Measurements from ENCODE around the gene GNAL.
"Not testable (repeated sequence)": the region's sequence is repeated elsewhere in the genome, so short reads cannot be mapped to it uniquely, and the experiment has no call there.

The GNAL gene

DNA sequence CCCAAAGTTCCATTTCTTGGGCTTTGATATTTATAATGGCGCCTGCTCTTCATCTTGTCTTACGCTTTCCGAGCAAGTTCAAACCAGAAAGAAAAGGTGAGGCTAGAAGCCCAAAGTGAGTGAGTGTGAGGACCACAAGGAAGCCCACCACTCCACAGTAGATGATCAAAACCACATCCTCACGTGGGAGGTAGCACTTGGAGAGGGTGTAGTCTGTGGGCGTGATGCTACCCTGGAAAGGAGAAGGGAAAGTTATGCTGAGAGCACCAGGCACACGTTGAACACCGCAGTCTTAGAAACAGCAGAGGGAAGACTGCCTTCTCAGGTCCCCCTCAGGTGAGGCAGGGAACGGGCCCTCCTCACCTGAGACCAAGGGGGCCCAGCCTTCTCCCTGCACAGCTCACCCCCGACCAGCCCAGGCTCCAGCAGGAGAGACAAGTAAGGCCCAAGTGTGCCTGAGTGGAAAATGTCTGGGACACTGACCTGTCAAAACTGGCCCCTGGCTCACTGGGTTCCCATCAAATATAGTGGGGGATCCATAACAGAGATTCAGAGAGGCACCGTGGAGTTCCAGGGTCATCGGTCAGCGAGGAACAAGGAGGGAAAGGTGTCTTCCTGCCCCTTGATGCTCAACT, 195.4 kb downstream of the GNAL start:
- DNase-seq, result no peak

DNA sequence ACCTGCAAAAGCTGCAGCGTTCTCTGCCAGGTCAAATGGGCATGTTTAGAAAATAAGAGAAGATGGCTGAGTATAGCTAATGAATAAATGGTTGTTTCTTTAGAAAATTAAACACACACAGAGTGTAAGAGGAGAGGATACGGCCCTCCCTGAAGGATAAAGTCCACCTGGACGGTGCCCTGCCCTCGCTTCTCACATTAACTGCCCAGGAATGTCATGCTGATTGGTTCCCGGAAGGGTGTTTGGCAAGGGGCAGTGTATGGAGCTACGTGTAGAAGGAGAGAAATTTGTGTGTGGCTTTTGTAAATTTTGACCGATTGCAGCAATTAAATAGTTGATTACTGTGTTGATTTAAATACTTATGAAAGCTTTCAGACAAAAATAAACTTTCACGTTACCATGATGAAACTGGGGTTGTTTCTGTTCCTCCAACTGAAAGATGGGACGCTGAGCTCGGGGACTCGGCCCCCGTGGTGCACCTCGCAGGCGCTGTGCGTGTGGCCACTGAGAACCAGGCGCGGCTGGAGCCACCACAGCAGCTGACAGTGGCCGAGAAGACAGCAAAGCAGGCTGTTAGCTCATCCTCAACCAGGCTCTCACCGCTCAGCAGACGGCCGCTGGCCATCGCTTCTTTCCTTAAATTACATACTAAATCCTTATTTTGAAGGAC, 196.3 kb downstream of the GNAL start:
- no peak for DNase-seq

DNA sequence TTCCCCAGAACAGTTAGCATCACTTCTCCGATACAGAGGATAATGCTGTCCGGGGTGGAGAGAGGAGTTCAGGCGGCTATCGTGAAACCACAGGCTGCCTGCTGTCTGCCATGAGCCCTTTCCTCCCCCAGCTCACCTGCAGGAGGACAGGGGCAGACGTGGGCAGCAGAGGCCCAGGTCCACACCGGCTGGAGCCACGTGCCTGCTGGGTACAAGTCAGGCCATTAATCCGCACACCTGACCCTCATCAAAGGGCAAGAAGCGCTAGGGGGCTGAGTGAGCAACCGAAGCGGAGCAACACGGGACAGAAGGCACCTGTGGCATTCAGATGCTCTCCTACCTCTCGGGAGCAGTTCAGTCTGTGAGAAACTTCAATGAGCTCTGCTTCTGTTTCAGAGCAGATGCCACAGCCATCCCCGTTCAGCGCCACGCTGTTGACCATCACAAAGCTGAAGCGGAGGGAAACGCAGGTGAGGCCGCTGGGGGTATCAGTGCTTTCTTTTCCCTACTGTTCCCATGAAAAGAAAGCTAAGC, 197.6 kb downstream of the GNAL start:
- no peak for DNase-seq

DNA sequence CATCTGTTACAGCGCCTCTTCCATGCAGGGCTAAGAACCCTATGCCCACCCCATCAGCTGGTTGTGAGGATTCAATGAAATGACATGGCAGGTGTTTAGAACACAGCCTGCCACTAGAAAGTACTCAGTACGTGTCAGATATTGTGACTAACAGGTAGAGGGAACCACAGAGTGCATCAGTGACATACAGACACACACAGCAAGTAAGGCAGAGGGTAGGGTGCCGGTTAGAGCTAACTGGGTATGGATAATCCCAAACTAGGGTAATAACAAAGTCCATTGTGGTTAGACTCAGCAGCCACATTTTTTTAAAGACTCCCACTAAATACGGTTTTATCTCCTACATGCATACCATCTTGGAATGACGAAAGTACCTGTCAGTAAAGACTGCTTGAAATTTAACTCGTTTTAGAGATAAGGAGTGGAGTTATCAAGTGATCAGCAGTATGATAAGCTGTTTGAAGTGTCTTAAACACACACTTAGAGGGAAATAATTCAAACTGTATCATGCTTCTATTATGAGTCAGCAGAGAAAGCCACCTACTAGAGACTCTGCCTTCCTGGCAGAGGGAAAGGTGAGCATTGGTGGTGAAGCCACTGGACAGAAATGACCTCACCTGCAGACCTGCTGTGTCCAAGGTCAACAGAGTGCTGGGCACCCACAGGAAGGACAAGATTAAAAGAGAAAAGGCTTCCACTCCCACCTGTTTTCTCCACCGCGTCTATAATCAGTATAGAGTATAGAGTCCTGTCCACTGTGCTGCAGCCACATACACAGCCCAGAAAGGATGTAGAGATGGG, 198.5 kb downstream of the GNAL start:
- DNase-seq, result no peak

DNA sequence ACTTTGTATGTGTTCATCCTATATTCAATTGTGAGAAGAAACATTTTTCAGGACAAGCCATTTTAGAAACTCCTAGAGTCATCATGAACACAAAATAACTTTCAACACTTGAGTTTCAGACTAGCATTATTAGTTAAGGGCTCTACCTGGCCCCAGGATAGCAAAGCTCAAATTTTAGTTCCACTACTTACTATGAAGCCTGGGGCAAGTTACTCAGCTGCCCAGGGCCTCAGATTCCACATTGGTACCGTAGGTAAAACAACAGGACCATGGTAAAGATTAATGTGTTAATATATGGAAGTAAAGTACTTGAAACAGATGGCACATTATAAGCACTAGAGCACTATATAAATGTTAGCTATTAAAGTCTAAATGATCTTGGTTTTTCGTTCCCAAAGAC, 199.7 kb downstream of the GNAL start:
- DNase-seq, result no peak

DNA sequence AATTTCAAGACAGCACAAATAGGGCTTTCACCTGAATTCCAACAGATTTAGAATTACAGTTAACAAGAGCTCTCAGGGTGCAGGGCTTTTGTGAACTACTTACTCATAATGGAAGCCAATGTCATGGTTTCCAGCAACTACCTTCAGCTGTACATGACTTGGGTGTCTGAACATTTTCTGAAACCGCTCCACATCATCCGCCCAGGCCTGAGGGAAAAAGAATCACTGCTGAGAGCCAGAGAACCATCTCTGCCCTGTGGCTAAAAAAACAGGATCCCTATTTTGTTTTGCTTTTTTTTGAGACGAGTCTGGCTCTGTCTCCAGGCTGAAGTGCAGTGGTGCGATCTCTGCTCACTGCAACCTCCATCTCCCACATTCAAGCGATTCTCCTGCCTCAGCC, 200.2 kb downstream of the GNAL start:
- DNase-seq, result no peak

DNA sequence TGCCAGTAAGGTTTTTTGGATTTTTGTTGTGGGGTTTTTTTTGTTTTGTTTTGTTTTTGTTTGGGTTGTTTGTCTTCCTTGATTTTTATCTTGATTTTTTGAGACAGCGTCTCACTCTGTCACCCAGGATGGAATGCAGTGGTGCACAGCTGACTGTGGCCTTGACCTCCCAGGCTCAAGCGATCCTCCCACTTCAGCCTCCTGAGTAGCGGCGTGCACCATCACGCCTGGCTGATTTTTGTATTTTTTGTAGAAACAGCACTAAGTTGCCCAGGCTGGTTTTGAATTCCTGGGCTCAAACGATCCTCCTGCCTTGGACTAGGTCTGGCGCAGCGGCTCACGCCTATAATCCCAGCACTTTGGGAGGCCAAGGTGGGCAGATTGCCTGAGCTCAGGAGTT, 202.7 kb downstream of the GNAL start:
- DNase-seq, result no peak

DNA sequence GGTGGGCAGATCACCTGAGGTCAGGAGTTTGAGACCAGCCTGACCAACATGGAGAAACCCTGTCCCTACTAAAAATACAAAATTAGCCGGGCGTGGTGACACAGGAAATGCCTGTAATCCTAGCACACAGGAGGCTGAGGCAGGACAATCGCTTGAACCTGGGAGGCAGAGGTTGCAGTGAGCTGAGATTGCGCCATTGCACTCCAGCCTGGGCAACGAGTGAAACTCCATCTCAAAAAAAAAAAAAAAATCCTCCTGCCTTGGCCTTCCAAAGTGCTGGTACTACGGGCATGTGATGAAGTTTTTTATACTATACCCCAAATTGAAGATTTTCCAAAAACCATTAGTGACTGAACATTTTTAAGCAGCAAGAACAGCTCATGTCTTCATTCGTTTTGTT, 203.4 kb downstream of the GNAL start:
- DNase-seq, result not testable (repeated sequence)

DNA sequence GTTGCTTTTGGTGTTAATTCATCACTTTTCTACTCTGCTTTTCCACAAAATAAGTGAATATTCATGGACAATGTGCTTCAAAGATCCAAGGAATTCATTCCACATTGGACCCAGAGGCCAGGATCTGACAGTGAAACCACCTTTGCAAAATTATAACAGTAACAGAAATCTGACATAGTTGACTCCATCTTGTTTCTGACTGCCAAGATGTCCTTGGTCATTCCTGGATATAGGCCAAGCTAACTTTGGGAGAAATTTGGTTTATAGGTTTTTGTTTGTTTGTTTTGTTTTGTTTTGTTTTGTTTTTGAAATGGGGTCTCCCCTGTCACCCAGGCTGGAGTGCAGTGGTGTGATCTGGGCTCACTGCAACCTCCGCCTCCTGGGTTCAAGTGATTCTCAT, 208.7 kb downstream of the GNAL start:
- DNase-seq, result no peak

DNA sequence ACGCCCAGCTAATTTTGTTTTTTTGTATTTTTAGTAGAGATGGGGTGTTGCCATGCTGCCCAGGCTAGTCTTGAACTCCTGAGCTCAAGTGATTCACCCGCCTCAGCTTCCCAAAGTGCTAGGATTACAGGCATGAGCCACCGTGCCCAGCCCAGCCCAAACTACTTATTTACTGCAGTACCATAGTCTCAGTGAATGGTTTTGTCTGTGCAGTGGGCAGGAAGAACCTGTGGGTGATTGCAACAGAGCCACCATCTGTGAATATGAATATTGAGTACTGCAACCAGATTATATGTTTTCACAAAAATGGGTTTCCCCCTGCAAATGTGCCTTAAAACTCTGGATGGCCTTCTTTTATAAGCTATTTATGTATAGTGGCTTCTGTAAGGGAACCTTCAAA, 210.0 kb downstream of the GNAL start:
- no peak for DNase-seq

DNA sequence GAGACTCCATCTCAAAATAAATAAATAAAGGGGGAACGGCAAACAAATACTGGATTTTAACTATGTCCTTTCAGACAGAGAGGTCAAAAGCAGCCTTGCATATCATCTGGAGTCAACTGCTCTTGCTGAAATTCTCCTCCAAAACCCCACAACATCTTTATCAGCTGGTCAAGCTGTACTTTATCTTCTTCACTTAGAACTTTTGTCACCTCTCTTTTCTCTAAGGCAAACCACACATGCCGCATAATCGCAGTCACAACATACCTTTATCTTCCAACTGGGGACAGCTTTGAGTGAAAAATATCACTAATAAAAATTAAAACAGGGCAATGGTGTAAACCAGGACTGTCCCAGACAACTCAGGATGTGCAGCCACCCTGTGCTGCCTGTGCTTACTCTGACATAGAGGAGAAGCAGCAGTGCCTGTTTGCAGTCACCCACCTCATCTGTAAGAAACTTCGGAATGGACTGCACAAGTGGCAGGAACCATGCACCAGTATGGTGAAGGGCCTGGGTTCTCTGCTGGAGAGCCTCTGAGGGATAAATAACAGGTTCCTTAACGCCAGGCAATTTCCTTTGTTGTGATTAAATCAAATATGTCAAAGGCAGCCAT, 212.9 kb downstream of the GNAL start:
- no peak for DNase-seq

DNA sequence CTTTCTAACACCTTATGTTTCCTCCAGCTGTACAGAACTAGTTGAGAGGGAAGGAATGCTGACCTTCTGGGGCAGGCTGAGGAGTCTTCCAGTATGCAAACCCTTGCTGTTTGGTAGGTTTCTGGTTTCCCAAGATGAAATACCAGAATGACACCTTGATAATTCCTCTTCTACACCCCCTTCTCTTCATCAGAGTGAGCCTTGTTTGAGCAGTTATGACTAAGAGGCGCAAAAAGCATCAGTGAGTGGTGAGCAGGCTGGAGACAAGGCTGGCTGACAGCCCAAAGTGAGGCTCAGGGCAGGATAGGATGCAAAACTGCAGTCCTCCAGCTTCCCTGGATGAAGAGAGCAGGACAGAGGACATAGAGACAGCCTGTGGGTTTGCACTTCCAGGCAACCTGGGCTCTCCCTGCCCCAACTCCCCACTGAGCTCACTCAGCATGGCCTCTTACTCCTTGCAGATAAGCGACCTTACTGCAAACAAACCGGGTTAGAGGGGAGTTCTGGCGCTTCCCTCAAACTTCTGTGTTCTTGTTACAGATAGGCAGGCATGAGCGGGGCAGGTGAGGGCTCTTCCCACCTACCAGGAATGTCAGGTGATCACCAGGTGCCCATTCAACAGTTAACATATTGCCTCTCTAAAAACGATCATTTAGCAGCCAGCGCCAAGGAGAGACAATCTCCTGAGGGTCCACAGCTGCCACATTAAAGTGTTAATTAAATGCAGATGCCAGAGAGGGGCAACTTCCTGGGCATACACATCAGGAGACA, 213.6 kb downstream of the GNAL start:
- DNase-seq, result peak; percentile 15

DNA sequence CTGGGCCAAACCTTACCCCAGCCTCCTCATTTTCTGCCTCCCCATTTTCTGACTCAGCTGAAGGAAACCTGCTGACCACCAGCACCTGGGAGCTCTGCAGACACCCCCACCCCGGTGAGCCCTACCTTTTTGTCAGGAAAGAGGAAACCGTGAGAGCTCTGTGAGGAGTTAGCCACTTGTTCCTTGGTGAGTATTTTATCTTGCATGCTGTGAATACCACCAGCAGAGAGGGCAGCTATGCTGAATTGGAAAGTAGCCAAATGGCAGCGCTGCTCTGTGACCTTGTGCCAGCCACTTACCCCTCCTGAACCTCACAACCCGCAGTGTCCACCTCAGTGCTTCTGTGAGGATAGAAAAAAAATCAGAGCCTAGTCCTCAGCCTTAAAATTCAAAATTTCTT, 216.5 kb downstream of the GNAL start:
- DNase-seq, result no peak

DNA sequence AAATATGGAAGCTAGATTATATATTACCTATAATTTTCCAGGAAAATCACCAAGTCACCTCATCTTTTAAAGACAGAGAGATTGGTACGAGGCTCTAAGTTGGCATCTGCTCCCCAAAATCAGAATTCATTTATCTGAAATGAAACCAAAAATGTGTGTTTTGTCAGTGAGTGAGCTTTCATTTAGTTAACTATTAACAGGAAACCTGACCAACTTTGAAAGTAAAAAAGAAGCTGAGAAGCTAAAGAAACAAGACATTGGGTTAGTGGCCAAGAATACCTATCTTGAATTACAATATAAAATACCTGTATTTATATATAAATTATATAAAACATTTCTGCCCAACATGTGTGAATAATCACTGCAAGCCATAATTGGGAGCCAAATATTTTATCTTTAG, 217.1 kb downstream of the GNAL start:
- DNase-seq, result no peak

DNA sequence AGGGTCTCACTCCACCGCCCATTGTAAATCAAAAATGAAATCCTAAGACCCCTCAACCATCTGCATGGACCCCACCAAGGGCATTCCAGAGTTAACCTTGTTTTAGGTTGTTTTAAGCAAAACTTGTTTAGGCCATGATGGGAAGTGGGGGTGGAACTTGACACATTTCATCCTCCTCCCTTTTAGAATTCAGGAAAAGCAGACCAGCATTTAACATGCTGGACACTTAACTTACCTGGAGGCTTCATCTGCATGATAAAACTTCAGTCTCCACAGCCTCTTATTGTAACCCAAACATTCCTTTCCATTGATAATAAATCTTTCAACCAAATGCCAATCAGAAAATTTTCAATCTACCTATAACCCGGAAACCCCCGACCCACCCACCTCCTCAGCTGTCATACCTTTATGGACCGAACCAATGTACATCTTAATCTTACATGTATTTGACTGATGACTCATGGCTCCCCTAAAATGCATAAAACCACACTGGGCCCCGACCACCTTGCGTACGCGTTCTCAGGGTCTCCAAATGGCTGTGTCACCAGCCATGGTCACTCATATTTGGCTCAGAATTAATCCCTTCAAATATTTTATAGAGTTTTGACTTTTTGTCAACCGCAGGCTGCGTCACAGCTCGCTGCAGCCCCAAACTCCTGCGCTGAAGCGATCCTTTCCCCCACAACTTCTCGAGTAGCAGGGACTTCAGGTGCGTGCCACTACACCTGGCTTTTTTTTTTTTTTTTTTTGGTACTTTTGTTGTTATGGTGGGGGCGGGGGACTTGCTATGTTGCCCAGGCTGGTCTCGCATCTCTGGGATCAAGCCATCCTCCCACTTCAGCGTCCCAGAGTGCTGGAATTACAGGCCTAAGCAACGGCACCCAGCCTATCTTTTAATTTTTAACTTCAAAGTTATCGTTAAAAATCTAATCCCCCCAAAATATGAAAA, 218.1 kb downstream of the GNAL start:
- DNase-seq, result no peak

DNA sequence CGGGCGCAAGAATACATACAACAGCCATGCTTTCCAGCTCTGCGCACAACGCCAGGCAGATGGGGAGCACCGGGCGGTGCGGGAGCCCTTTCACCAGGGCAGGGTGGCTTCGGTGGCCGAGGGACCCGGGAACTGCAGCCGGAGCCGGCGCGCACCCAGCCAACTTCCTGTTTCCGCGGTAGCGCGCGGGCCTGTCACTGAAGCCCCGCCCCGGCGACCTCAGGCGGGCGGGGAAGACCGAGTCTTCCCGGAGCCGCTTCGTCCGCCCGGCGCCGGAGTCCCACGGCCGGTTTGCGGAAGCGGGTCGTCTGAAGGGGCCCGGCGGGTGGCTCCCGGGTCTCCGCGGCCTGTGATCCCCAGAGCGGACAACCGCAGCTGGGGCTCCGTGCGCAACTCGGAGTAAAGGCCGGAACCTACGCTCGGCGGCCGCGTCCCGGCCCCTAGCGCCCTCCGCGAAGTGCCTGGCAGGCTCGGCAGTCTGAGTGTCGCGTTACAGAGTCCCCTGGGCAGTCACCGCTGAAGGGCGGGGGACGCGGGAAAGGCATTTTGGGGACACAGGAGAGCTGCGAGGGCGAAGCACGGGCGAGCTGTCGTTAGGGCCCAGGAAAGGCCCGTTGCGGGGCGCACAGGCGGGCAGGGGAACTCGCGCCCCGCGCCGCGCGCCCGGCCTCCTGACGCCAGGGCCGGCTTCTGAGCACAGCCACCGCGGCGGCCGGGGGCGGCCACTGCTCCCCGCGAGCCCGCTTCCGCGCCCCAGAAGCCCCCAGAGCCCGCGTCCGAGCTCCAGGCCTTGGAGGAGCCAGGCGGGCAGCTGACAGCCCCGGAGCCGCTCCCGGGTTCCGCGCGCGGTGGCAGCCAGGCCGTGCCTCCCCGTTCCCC, 219.4 kb downstream of the GNAL start, which contains the start of gene MPPE1:
Gene MPPE1 (minus strand): TSS at position 136 of the 879 bp plus-strand sequence. CDS start 11,053 bp downstream, outside the sequence.
- peak; percentile 91 for DNase-seq

DNA sequence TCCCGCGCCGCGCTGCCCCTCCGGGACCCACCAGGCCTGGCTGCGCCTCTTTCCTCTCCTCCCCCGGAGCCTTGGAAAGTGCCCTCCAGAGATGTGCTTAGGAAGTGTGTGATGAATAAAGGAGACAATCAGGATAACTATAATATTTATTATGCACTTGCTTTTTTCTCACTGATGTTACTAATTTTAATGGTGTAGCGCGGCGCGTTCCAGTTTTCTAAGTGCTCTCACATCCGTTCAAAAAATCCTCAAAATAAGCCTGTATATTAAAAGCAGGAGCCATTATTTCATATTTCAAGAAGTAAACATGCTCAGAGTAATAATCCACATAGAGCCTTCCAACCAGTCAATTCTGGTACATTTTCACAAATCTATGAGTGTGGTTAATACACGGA, 220.0 kb downstream of the GNAL start:
- no peak for DNase-seq

DNA sequence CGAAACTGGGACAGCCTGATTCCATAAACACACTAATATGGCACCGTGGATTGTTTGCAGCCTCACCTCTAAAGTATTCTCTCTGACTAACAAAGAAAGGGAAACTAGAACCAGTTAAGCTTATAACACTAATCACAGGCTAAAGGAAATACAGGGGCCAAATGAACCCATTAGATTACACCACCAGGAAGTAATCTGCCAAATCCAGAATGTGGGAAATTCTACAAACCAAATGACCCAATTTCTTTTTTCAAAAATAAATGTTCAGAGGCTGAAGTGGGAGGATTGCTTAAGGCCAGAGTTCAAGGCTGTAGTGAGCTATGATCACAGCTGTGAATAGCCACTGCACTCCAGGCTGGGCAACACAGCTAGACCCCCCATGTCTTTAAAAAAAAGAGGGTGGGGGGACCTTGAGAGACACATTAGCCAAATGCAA, 220.5 kb downstream of the GNAL start:
- no peak for DNase-seq

DNA sequence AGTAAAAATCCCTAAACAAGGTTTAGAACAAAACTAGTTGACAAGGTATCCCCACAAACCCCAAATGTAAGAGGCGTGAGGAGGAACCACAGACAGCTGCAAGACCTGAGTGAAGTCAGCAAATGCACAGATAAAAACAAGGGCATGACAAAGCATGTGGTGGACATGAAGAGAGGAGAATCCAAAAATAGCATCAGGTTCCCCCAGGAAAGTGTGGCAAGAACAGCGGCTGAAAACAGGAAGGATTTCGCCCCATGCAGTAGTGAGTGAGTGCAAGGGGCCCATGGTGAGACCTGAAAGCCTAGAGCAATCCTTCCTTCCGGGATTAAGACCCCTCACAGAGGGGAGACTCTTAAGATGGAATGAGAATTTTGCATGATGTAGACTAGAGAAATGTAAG, 227.8 kb downstream of the GNAL start:
- not testable (repeated sequence) for DNase-seq

DNA sequence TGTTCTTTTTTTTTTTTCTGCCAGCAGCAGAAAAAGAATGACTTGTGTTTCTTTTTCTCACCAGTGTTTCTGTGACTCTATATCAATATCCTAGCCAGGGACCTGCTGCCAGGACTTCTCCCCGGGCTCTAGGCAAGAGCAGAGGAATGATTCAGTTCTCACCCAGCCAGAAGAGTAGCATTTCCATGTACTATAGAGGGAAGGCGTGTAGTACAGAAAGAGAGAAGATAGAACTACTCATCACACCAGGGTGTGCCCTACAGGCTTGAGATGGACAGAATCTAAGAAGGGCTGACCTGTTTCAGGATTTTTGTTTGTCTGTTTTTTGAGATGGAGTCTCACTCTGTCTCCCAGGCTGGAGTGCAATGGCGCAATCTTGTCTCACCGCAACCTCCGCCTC, 230.5 kb downstream of the GNAL start:
- not testable (repeated sequence) for DNase-seq

Measured in COR-L47 (cell line).